GM23338 (cell line): ENCODE measurements around the gene AIM2. TPM values are rescaled to one million over a fixed set of nuclear protein-coding genes. Genes with fewer than 3 reads are reported as not detected.

Source experiments
- CREB1 ChIP-seq: fragments of 250-450 bp; sonication (Bioruptor Pico); IDR thresholded peaks from 2 replicates; pipeline ENCODE4 v1.5.0; 2020; ENCODE audit warnings: low read depth, mild to moderate bottlenecking, moderate library complexity
- JUNB ChIP-seq: IDR thresholded peaks from one replicate; pipeline ENCODE4 v1.6.1; 2016; ENCODE audit warnings: antibody characterized with exemption; ENCODE audit not compliant: unreplicated experiment
- NANOG ChIP-seq: IDR thresholded peaks from 2 replicates; pipeline ENCODE4 v1.6.1; 2016; ENCODE audit warnings: antibody characterized with exemption, borderline replicate concordance
- POLR2AphosphoS5 ChIP-seq: IDR thresholded peaks from 2 replicates; pipeline ENCODE4 v1.6.1; 2016; ENCODE audit warnings: antibody characterized with exemption, low read depth
- STAT1 ChIP-seq: IDR thresholded peaks from one replicate; pipeline ENCODE4 v1.6.1; 2016; ENCODE audit warnings: antibody characterized with exemption; ENCODE audit not compliant: unreplicated experiment
- ZNF331 ChIP-seq: fragments of 250-450 bp; sonication (Bioruptor Pico); IDR thresholded peaks from 2 replicates; pipeline ENCODE4 v1.5.0; 2020; ENCODE audit warnings: low read depth, mild to moderate bottlenecking, moderate library complexity
- polyA plus RNA-seq: library from polyadenylated mRNA; unstranded; fragments of >200 nt; fragmentation: Nextera tagmentation; extraction: Ambion mirVana; gene quantifications from 2 replicates; pipeline ENCODE4 v1.2.1, GENCODE V29; 2016
- total RNA-seq: library from RNA; depleted of rRNA; stranded (reverse); fragments of >200 nt; shearing (Covaris generic); gene quantifications from 2 replicates; pipeline ENCODE4 v1.2.3, GENCODE V29; 2014
- TF ChIP-seq, protein P1 (sequence below): fragments of 250-450 bp; sonication (Bioruptor Pico); IDR thresholded peaks from 2 replicates; pipeline ENCODE4 v1.5.0; 2020; ENCODE audit warnings: mild to moderate bottlenecking, moderate library complexity
- TF ChIP-seq, protein P2 (sequence below), 2 experiments: fragments of 200-600 bp in 1 of 2; sonication (generic) in 1 of 2; conservative IDR thresholded peaks; 2 replicates each; pipeline versions ENCODE4 v1.5.1 to v1.6.1; 2016 to 2017; ENCODE audit warnings: antibody characterized with exemption in 2 of 2, low read depth in 2 of 2, mild to moderate bottlenecking in 2 of 2, moderate library complexity in 1 of 2
- TF ChIP-seq, protein P3 (sequence below): IDR thresholded peaks from one replicate; pipeline ENCODE4 v1.6.1; 2018; ENCODE audit warnings: antibody characterized with exemption; ENCODE audit not compliant: unreplicated experiment

The AIM2 gene
- total and polyA plus RNA-seq, 2 experiments from 2014 or later: 1.5 to 2.5 TPM

DNA sequence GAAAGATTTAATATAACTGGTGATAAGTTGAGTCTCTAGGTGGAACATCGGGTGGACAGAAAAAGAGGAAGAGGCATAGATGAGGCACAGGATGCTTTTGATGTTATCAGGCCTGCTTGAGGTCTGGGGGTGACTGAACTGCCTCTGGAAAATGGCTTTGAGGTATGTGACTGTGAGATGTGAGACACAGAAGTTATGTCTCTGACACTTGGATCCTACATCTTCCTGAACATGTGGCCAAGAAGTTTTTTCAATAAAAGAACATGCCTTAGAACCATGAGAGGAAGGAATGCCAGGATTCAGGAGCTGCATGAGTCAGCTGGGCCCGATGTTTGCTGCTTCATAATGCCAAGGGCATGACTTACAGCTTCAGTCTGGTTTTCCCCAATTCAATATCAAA lies 11.5 kb upstream of the AIM2 start (continued):
- TF ChIP-seq, protein P1, sequence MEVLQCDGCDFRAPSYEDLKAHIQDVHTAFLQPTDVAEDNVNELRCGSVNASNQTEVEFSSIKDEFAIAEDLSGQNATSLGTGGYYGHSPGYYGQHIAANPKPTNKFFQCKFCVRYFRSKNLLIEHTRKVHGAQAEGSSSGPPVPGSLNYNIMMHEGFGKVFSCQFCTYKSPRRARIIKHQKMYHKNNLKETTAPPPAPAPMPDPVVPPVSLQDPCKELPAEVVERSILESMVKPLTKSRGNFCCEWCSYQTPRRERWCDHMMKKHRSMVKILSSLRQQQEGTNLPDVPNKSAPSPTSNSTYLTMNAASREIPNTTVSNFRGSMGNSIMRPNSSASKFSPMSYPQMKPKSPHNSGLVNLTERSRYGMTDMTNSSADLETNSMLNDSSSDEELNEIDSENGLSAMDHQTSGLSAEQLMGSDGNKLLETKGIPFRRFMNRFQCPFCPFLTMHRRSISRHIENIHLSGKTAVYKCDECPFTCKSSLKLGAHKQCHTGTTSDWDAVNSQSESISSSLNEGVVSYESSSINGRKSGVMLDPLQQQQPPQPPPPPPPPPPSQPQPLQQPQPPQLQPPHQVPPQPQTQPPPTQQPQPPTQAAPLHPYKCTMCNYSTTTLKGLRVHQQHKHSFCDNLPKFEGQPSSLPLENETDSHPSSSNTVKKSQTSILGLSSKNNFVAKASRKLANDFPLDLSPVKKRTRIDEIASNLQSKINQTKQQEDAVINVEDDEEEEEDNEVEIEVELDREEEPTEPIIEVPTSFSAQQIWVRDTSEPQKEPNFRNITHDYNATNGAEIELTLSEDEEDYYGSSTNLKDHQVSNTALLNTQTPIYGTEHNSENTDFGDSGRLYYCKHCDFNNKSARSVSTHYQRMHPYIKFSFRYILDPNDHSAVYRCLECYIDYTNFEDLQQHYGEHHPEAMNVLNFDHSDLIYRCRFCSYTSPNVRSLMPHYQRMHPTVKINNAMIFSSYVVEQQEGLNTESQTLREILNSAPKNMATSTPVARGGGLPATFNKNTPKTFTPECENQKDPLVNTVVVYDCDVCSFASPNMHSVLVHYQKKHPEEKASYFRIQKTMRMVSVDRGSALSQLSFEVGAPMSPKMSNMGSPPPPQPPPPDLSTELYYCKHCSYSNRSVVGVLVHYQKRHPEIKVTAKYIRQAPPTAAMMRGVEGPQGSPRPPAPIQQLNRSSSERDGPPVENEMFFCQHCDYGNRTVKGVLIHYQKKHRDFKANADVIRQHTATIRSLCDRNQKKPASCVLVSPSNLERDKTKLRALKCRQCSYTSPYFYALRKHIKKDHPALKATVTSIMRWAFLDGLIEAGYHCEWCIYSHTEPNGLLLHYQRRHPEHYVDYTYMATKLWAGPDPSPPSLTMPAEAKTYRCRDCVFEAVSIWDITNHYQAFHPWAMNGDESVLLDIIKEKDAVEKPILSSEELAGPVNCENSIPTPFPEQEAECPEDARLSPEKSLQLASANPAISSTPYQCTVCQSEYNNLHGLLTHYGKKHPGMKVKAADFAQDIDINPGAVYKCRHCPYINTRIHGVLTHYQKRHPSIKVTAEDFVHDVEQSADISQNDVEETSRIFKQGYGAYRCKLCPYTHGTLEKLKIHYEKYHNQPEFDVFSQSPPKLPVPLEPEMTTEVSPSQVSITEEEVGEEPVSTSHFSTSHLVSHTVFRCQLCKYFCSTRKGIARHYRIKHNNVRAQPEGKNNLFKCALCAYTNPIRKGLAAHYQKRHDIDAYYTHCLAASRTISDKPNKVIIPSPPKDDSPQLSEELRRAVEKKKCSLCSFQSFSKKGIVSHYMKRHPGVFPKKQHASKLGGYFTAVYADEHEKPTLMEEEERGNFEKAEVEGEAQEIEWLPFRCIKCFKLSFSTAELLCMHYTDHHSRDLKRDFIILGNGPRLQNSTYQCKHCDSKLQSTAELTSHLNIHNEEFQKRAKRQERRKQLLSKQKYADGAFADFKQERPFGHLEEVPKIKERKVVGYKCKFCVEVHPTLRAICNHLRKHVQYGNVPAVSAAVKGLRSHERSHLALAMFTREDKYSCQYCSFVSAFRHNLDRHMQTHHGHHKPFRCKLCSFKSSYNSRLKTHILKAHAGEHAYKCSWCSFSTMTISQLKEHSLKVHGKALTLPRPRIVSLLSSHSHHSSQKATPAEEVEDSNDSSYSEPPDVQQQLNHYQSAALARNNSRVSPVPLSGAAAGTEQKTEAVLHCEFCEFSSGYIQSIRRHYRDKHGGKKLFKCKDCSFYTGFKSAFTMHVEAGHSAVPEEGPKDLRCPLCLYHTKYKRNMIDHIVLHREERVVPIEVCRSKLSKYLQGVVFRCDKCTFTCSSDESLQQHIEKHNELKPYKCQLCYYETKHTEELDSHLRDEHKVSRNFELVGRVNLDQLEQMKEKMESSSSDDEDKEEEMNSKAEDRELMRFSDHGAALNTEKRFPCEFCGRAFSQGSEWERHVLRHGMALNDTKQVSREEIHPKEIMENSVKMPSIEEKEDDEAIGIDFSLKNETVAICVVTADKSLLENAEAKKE (CRISPR knock-in tag): no peak
- no peak for TF ChIP-seq CREB1 (CRISPR knock-in tag)
- TF ChIP-seq, protein P2, sequence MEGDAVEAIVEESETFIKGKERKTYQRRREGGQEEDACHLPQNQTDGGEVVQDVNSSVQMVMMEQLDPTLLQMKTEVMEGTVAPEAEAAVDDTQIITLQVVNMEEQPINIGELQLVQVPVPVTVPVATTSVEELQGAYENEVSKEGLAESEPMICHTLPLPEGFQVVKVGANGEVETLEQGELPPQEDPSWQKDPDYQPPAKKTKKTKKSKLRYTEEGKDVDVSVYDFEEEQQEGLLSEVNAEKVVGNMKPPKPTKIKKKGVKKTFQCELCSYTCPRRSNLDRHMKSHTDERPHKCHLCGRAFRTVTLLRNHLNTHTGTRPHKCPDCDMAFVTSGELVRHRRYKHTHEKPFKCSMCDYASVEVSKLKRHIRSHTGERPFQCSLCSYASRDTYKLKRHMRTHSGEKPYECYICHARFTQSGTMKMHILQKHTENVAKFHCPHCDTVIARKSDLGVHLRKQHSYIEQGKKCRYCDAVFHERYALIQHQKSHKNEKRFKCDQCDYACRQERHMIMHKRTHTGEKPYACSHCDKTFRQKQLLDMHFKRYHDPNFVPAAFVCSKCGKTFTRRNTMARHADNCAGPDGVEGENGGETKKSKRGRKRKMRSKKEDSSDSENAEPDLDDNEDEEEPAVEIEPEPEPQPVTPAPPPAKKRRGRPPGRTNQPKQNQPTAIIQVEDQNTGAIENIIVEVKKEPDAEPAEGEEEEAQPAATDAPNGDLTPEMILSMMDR (conservative IDR thresholded peaks at IDR 0.05; ENCODE audit: low read depth in 2 of 2): no peak
- TF ChIP-seq, protein P3, sequence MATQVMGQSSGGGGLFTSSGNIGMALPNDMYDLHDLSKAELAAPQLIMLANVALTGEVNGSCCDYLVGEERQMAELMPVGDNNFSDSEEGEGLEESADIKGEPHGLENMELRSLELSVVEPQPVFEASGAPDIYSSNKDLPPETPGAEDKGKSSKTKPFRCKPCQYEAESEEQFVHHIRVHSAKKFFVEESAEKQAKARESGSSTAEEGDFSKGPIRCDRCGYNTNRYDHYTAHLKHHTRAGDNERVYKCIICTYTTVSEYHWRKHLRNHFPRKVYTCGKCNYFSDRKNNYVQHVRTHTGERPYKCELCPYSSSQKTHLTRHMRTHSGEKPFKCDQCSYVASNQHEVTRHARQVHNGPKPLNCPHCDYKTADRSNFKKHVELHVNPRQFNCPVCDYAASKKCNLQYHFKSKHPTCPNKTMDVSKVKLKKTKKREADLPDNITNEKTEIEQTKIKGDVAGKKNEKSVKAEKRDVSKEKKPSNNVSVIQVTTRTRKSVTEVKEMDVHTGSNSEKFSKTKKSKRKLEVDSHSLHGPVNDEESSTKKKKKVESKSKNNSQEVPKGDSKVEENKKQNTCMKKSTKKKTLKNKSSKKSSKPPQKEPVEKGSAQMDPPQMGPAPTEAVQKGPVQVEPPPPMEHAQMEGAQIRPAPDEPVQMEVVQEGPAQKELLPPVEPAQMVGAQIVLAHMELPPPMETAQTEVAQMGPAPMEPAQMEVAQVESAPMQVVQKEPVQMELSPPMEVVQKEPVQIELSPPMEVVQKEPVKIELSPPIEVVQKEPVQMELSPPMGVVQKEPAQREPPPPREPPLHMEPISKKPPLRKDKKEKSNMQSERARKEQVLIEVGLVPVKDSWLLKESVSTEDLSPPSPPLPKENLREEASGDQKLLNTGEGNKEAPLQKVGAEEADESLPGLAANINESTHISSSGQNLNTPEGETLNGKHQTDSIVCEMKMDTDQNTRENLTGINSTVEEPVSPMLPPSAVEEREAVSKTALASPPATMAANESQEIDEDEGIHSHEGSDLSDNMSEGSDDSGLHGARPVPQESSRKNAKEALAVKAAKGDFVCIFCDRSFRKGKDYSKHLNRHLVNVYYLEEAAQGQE: no peak
- no peak for TF ChIP-seq POLR2AphosphoS5
- no peak for TF ChIP-seq JUNB
- no peak for TF ChIP-seq STAT1
- no peak for TF ChIP-seq ZNF331 (CRISPR knock-in tag)
- TF ChIP-seq NANOG: no peak
